A549 (cell line): ENCODE measurements around the gene TIAL1.

Source experiments
- CEBPB ChIP-seq, 2 experiments: fragments of >200 bp in 1 of 2; sonication (Bioruptor Twin) in 1 of 2; formaldehyde crosslinking in 1 of 2; IDR thresholded peaks; 2 replicates each; pipeline ENCODE4 v1.6.1; 2012 to 2016
- CTCF ChIP-seq: fragments of >200 bp; sonication (Bioruptor Twin); formaldehyde crosslinking; IDR thresholded peaks from 3 replicates; pipeline ENCODE4 v1.5.1; 2016
- HMGXB4 ChIP-seq: fragments of 250-450 bp; sonication (Bioruptor Pico); IDR thresholded peaks from 2 replicates; pipeline ENCODE4 v1.5.0; 2021; ENCODE audit warnings: mild to moderate bottlenecking, moderate library complexity, borderline replicate concordance
- NFE2L2 ChIP-seq: fragments of 150-350 bp; conservative IDR thresholded peaks from 2 replicates; pipeline ENCODE4 v1.6.1; 2014; ENCODE audit warnings: low read length
- REST ChIP-seq: fragments of 200-600 bp; sonication (generic); IDR thresholded peaks from 2 replicates; pipeline ENCODE4 v1.6.1; 2016; ENCODE audit warnings: antibody characterized with exemption, mild to moderate bottlenecking, moderate library complexity
- RFX5 ChIP-seq: fragments of 450-650 bp; IDR thresholded peaks from 2 replicates; pipeline ENCODE4 v1.7.1; 2014; ENCODE audit warnings: antibody characterized with exemption, mild to moderate bottlenecking, moderate library complexity
- SREBF2 ChIP-seq: fragments of 450-650 bp; IDR thresholded peaks from 2 replicates; pipeline ENCODE4 v1.6.1; 2014; ENCODE audit warnings: mild to moderate bottlenecking, moderate library complexity

GRCh38 chr10:119630300-119630699 lies 33.5 kb upstream of the TIAL1 start:
- no peak for TF ChIP-seq NFE2L2
- no peak for TF ChIP-seq CTCF
- no peak for TF ChIP-seq CEBPB (IDR thresholded peaks at IDR 0.05)
- TF ChIP-seq REST: no peak
- no peak for TF ChIP-seq RFX5
- no peak for TF ChIP-seq HMGXB4 (CRISPR knock-in tag)
- TF ChIP-seq SREBF2: no peak
